Activated T-cell treated with anti-CD3 and anti-CD28 coated beads, Interleukin-2, amount 50 U/mL, for 72 hours (primary cell): ENCODE results near the gene CPNE7. TPM values are rescaled to one million over a fixed set of nuclear protein-coding genes. Genes with fewer than 3 reads are reported as not detected.

ENCODE experiments used
- ATAC-seq, 2 donors: fragments of 150-1000 bp; cut with Tn5 transposase; replicated peaks in 1 of 2; 2 replicates each; pipeline ENCODE4 v1.10.0; 2021; ENCODE audit warnings: moderate library complexity in 2 of 2, mild to moderate bottlenecking in 1 of 2
- DNase-seq, 2 donors: peaks; one replicate each; pipeline ENCODE4 v3.0.0; 2021 to 2022; ENCODE audit warnings: mixed read lengths in 1 of 2
- H3K27ac Mint-ChIP-seq: one replicate; pipeline ENCODE4 v1.8.0; 2022; ENCODE audit warnings: mild to moderate bottlenecking, moderate library complexity, mixed read lengths
- H3K27me3 Mint-ChIP-seq: one replicate; pipeline ENCODE4 v1.8.0; 2022; ENCODE audit warnings: low read depth, mixed read lengths
- H3K36me3 Mint-ChIP-seq, 2 donors: one replicate each; pipeline ENCODE4 v1.8.0; 2022; ENCODE audit warnings: mixed read lengths in 2 of 2, mild to moderate bottlenecking in 1 of 2; ENCODE audit not compliant: insufficient read depth in 2 of 2
- H3K4me1 Mint-ChIP-seq: one replicate; pipeline ENCODE4 v1.8.0; 2022; ENCODE audit warnings: low read depth, mixed read lengths
- H3K4me3 Mint-ChIP-seq, 2 donors: one replicate each; pipeline ENCODE4 v1.8.0; 2022; ENCODE audit warnings: mild to moderate bottlenecking in 2 of 2, mixed read lengths in 2 of 2, moderate library complexity in 2 of 2
- H3K9me3 Mint-ChIP-seq, 2 donors: one replicate each; pipeline ENCODE4 v1.8.0; 2022; ENCODE audit warnings: mixed read lengths in 2 of 2
- total RNA-seq, 2 donors: library from RNA; stranded (reverse); gene quantifications; one replicate each; pipeline ENCODE4 v1.2.3, GENCODE V29; 2022

Gene CPNE7
- total RNA-seq, 2 donors from 2014 or later: 10.9 to 11.4 TPM

GRCh38 chr16:89544713-89545043 is 30.9 kb upstream of the CPNE7 start:
- no peak for DNase-seq
- H3K36me3 Mint-ChIP-seq: peaks cover 0 to 5% of the 10 kb centered on the region in 2 donors
- H3K4me1 Mint-ChIP-seq: peaks cover 18% of the 10 kb centered on the region
- ATAC-seq: no peak
- no peaks in the 10 kb centered on the region for H3K27me3 Mint-ChIP-seq
- no peak overlapping the region for H3K27ac Mint-ChIP-seq
- H3K9me3 Mint-ChIP-seq: no peaks in the 10 kb centered on the region
- H3K4me3 Mint-ChIP-seq: no peak overlapping the region

- H3K27ac Mint-ChIP-seq: no peak overlapping the region
- H3K4me1 Mint-ChIP-seq: peaks cover 18% of the 10 kb centered on the region
- H3K9me3 Mint-ChIP-seq: no peaks in the 10 kb centered on the region
- DNase-seq (no peak), ATAC-seq (no peak)
- no peaks in the 10 kb centered on the region for H3K27me3 Mint-ChIP-seq
- H3K36me3 Mint-ChIP-seq: peaks cover 0 to 5% of the 10 kb centered on the region in 2 donors
- no peak overlapping the region for H3K4me3 Mint-ChIP-seq
Observed at GRCh38 chr16:89545044-89545830, 30.3 kb upstream of the CPNE7 start.

GRCh38 chr16:89545831-89546574 is 29.6 kb upstream of the CPNE7 start:
- ATAC-seq: no peak
- Mint-ChIP-seq H3K27ac (no peak overlapping the region), H3K4me1 (peaks cover 18% of the 10 kb centered on the region), H3K27me3 (no peaks in the 10 kb centered on the region), H3K9me3 (no peaks in the 10 kb centered on the region), H3K4me3 (no peak overlapping the region), H3K36me3 (peaks cover 0 to 5% of the 10 kb centered on the region in 2 donors)
- DNase-seq: no peak

GRCh38 chr16:89546781-89547180 is 28.8 kb upstream of the CPNE7 start:
- DNase-seq (no peak), ATAC-seq (no peak)
- Mint-ChIP-seq H3K27ac (no peak overlapping the region), H3K36me3 (peaks cover 0 to 5% of the 10 kb centered on the region in 2 donors), H3K9me3 (no peaks in the 10 kb centered on the region), H3K4me1 (peaks cover 18% of the 10 kb centered on the region), H3K27me3 (no peaks in the 10 kb centered on the region), H3K4me3 (no peak overlapping the region)

GRCh38 chr16:89547291-89547690 is 28.3 kb upstream of the CPNE7 start:
- peaks cover 18% of the 10 kb centered on the region for H3K4me1 Mint-ChIP-seq
- no peak overlapping the region for H3K4me3 Mint-ChIP-seq

GRCh38 chr16:89547860-89548259 is 27.7 kb upstream of the CPNE7 start:
- H3K36me3 Mint-ChIP-seq: peaks cover 2 to 5% of the 10 kb centered on the region in 2 donors
- DNase-seq: no peak
- ATAC-seq: no peak
- H3K27me3 Mint-ChIP-seq: no peaks in the 10 kb centered on the region
- H3K9me3 Mint-ChIP-seq: no peaks in the 10 kb centered on the region
- H3K4me3 Mint-ChIP-seq: no peak overlapping the region
- peaks cover 18% of the 10 kb centered on the region for H3K4me1 Mint-ChIP-seq
- H3K27ac Mint-ChIP-seq: no peak overlapping the region

More at GRCh38 chr16:89547291-89547690, 28.3 kb upstream of the CPNE7 start:
- H3K27me3 Mint-ChIP-seq: no peaks in the 10 kb centered on the region
- H3K27ac Mint-ChIP-seq: no peak overlapping the region
- ATAC-seq: no peak
- DNase-seq: no peak
- no peaks in the 10 kb centered on the region for H3K9me3 Mint-ChIP-seq
- peaks cover 0 to 5% of the 10 kb centered on the region in 2 donors for H3K36me3 Mint-ChIP-seq

- Mint-ChIP-seq H3K27me3 (no peaks in the 10 kb centered on the region), H3K4me1 (peaks cover 18% of the 10 kb centered on the region), H3K36me3 (peaks cover 2 to 5% of the 10 kb centered on the region in 2 donors), H3K4me3 (peak overlapping the region; percentile 45 to 49), H3K9me3 (no peaks in the 10 kb centered on the region), H3K27ac (peak overlapping the region; percentile 40)
- DNase-seq (no peak), ATAC-seq (peak in 1 of 2 donors; percentile 4)
Observed at GRCh38 chr16:89548344-89549006, 27.1 kb upstream of the CPNE7 start.

GRCh38 chr16:89549007-89549700 is 26.4 kb upstream of the CPNE7 start:
- DNase-seq (no peak), ATAC-seq (peak; percentile 82 to 85)
- H3K36me3 Mint-ChIP-seq: peaks cover 2 to 5% of the 10 kb centered on the region in 2 donors
- no peaks in the 10 kb centered on the region for H3K27me3 Mint-ChIP-seq
- H3K4me3 Mint-ChIP-seq: peak overlapping the region; percentile 45 to 49
- H3K9me3 Mint-ChIP-seq: no peaks in the 10 kb centered on the region
- peak overlapping the region; percentile 40 for H3K27ac Mint-ChIP-seq
- peaks cover 18% of the 10 kb centered on the region for H3K4me1 Mint-ChIP-seq

GRCh38 chr16:89550421-89551007 is 25.0 kb upstream of the CPNE7 start:
- DNase-seq (no peak), ATAC-seq (no peak)
- H3K4me3 Mint-ChIP-seq: no peak overlapping the region
- H3K27ac Mint-ChIP-seq: no peak overlapping the region
- no peaks in the 10 kb centered on the region for H3K9me3 Mint-ChIP-seq
- peaks cover 2 to 5% of the 10 kb centered on the region in 2 donors for H3K36me3 Mint-ChIP-seq
- no peaks in the 10 kb centered on the region for H3K27me3 Mint-ChIP-seq
- H3K4me1 Mint-ChIP-seq: peaks cover 18% of the 10 kb centered on the region

GRCh38 chr16:89552329-89552728 is 23.2 kb upstream of the CPNE7 start:
- ATAC-seq: no peak
- peaks cover 2 to 4% of the 10 kb centered on the region in 2 donors for H3K36me3 Mint-ChIP-seq
- no peak overlapping the region for H3K4me3 Mint-ChIP-seq
- H3K27ac Mint-ChIP-seq: no peak overlapping the region
- DNase-seq: no peak
- H3K9me3 Mint-ChIP-seq: no peaks in the 10 kb centered on the region
- no peaks in the 10 kb centered on the region for H3K27me3 Mint-ChIP-seq
- peaks cover 23% of the 10 kb centered on the region for H3K4me1 Mint-ChIP-seq

GRCh38 chr16:89552913-89553312 is 22.6 kb upstream of the CPNE7 start:
- Mint-ChIP-seq H3K36me3 (peaks cover 2 to 4% of the 10 kb centered on the region in 2 donors), H3K27me3 (no peaks in the 10 kb centered on the region), H3K27ac (no peak overlapping the region), H3K4me3 (no peak overlapping the region), H3K4me1 (peaks cover 27% of the 10 kb centered on the region), H3K9me3 (no peaks in the 10 kb centered on the region)
- no peak for ATAC-seq
- DNase-seq: no peak

GRCh38 chr16:89553733-89554132 is 21.8 kb upstream of the CPNE7 start:
- Mint-ChIP-seq H3K36me3 (peaks cover 2 to 3% of the 10 kb centered on the region in 2 donors), H3K27ac (no peak overlapping the region), H3K4me3 (no peak overlapping the region), H3K4me1 (peaks cover 19% of the 10 kb centered on the region), H3K27me3 (no peaks in the 10 kb centered on the region), H3K9me3 (no peaks in the 10 kb centered on the region)
- ATAC-seq (no peak), DNase-seq (no peak)
